ENCODE results near the gene ATXN10.

- TF ChIP-seq CTCF (IDR thresholded peaks at IDR 0.05; ENCODE audit: low read depth, low read length) (no peak), EZH2phosphoT487 (IDR thresholded peaks at IDR 0.05; ENCODE audit: low read depth) (no peak)
Measured at GRCh38 chr22:45647532-45648225, 24.0 kb upstream of the ATXN10 start.

Measured in OCI-LY3 (cell line).